ENCODE measurements around the gene EPB41L1. TPM values are rescaled to one million over a fixed set of nuclear protein-coding genes. Genes with fewer than 3 reads are reported as not detected.

Gene EPB41L1
- polyA plus RNA-seq, 3 donors: 0.05 TPM; not detected in 2

- H3K4me2 ChIP-seq (replicated peaks; ENCODE audit: extremely low read depth, low read length, poor library complexity, severe bottlenecking): no peak overlapping the region
- no peaks in the 10 kb centered on the region for H3K4me1 Mint-ChIP-seq
- no peak overlapping the region for H3K9ac ChIP-seq (ENCODE audit: insufficient read depth, low read length, poor library complexity, severe bottlenecking)
- H3K27me3 Mint-ChIP-seq (ENCODE audit: low read depth in 3 of 3): peaks cover 4 to 7% (median 5%) of the 10 kb centered on the region in 3 donors
- H3K79me2 ChIP-seq (ENCODE audit: insufficient read depth, low read length): no peaks in the 10 kb centered on the region
- H3K4me1 ChIP-seq (ENCODE audit: control insufficient read depth in 1 of 2, insufficient read depth in 2 of 2, low read length in 2 of 2): no peaks in the 10 kb centered on the region
- H3K36me3 ChIP-seq (replicated peaks in 1 of 2; ENCODE audit: control insufficient read depth in 1 of 2, insufficient read depth in 2 of 2, low read length in 2 of 2): no peaks in the 10 kb centered on the region
- no CpG with 5 or more reads among the region's 4 CpGs for WGBS (ENCODE audit: insufficient coverage)
- no peaks in the 10 kb centered on the region for H4K20me1 ChIP-seq (ENCODE audit: insufficient read depth, low read length)
- no peak overlapping the region for H3K4me3 Mint-ChIP-seq
- H3K4me3 ChIP-seq (replicated peaks in 1 of 3; ENCODE audit: low read depth in 2 of 3, low read length in 3 of 3): no peak overlapping the region
- intact Hi-C loops (cut with micrococcal nuclease): no loop called here
- H3K27me3 ChIP-seq (ENCODE audit: control insufficient read depth in 2 of 2, insufficient read depth in 2 of 2, low read length in 2 of 2): no peaks in the 10 kb centered on the region
- H3K27ac Mint-ChIP-seq: peak overlapping the region in 1 of 7 donors; percentile 42
- no peak overlapping the region for H2AFZ ChIP-seq (ENCODE audit: insufficient read depth, low read depth, low read length, poor library complexity, severe bottlenecking)
- no peak for TF ChIP-seq CTCF (IDR thresholded peaks at IDR 0.05)
- H3K9me3 ChIP-seq (replicated peaks in 1 of 2; ENCODE audit: control insufficient read depth in 1 of 2, insufficient read depth in 1 of 2, low read length in 2 of 2): no peaks in the 10 kb centered on the region
- no peaks in the 10 kb centered on the region for H3K36me3 Mint-ChIP-seq
- H3K27ac ChIP-seq (ENCODE audit: low read depth in 1 of 2, low read length in 2 of 2): no peak overlapping the region
- no peak for DNase-seq
- no peaks in the 10 kb centered on the region for H3K9me3 Mint-ChIP-seq
These were observed 13.5 kb downstream of the EPB41L1 start for GRCh38 chr20:36167902-36168503.

- intact Hi-C loops (cut with micrococcal nuclease): no loop called here
- DNase-seq: no peak
- Histone ChIP-seq H3K4me3 (replicated peaks in 1 of 3; ENCODE audit: low read depth in 2 of 3, low read length in 3 of 3) (no peak overlapping the region), H4K20me1 (ENCODE audit: insufficient read depth, low read length) (no peaks in the 10 kb centered on the region), H3K9me3 (replicated peaks in 1 of 2; ENCODE audit: control insufficient read depth in 1 of 2, insufficient read depth in 1 of 2, low read length in 2 of 2) (no peaks in the 10 kb centered on the region), H3K9ac (ENCODE audit: insufficient read depth, low read length, poor library complexity, severe bottlenecking) (no peak overlapping the region), H2AFZ (ENCODE audit: insufficient read depth, low read depth, low read length, poor library complexity, severe bottlenecking) (no peak overlapping the region), H3K27me3 (ENCODE audit: control insufficient read depth in 2 of 2, insufficient read depth in 2 of 2, low read length in 2 of 2) (no peaks in the 10 kb centered on the region), H3K4me1 (ENCODE audit: control insufficient read depth in 1 of 2, insufficient read depth in 2 of 2, low read length in 2 of 2) (peaks cover 2 to 4% of the 10 kb centered on the region in 2 donors), H3K36me3 (replicated peaks in 1 of 2; ENCODE audit: control insufficient read depth in 1 of 2, insufficient read depth in 2 of 2, low read length in 2 of 2) (no peaks in the 10 kb centered on the region), H3K4me2 (replicated peaks; ENCODE audit: extremely low read depth, low read length, poor library complexity, severe bottlenecking) (no peak overlapping the region), H3K27ac (ENCODE audit: low read depth in 1 of 2, low read length in 2 of 2) (no peak overlapping the region), H3K79me2 (ENCODE audit: insufficient read depth, low read length) (no peaks in the 10 kb centered on the region)
- Mint-ChIP-seq H3K9me3 (no peaks in the 10 kb centered on the region), H3K27ac (no peak overlapping the region), H3K27me3 (ENCODE audit: low read depth in 3 of 3) (peaks cover 0 to 12% (median 6%) of the 10 kb centered on the region in 3 donors), H3K4me1 (peaks cover 5% of the 10 kb centered on the region), H3K36me3 (no peaks in the 10 kb centered on the region), H3K4me3 (no peak overlapping the region)
- TF ChIP-seq CTCF (IDR thresholded peaks at IDR 0.05): no peak
- 93% methylated on average over 5 of the region's 10 CpGs for WGBS (ENCODE audit: insufficient coverage)
These were observed 16.1 kb downstream of the EPB41L1 start for GRCh38 chr20:36170542-36171215.

Data from CD14-positive monocyte (primary cell).